ENCODE measurements around the gene C3AR1.

- TF ChIP-seq CTCF (IDR thresholded peaks at IDR 0.05) (no peak), POLR2A (IDR thresholded peaks at IDR 0.05) (no peak)
Measured at GRCh38 chr12:8065991-8066594, at the start of gene C3AR1.
